GM23248 (cell line): ENCODE results near the gene SLC7A8.

Experiments used
- EZH2 ChIP-seq: fragments of 200-600 bp; sonication (generic); IDR thresholded peaks from 2 replicates; pipeline ENCODE4 v1.6.1; 2018; ENCODE audit warnings: antibody characterized with exemption, mild to moderate bottlenecking; ENCODE audit not compliant: insufficient read depth, poor library complexity, severe bottlenecking
- EZH2phosphoT487 ChIP-seq: fragments of 200-600 bp; sonication (generic); IDR thresholded peaks from 2 replicates; pipeline ENCODE4 v1.6.1; 2018; ENCODE audit warnings: antibody characterized with exemption, moderate library complexity, mild to moderate bottlenecking, low read depth; ENCODE audit not compliant: insufficient read depth

GRCh38 chr14:23183479-23183878 is at the start of gene SLC7A8:
- TF ChIP-seq EZH2phosphoT487 (no peak), EZH2 (no peak)
